Gastroesophageal sphincter (tissue), 4 donors: ENCODE measurements around the gene TMEM125. TPM values are rescaled to one million over a fixed set of nuclear protein-coding genes. Genes with fewer than 3 reads are reported as not detected.

ENCODE experiments used
- ATAC-seq: fragments of 150-250 bp; one replicate; pipeline ENCODE4 v1.9.1; 2016; ENCODE audit warnings: mild to moderate bottlenecking, moderate library complexity
- H3K27ac ChIP-seq, 4 donors: fragments of 200-600 bp; sonication (generic) in 3 of 4; 1 replicate in 3 of 4; 2 replicates in 1 of 4; pipeline ENCODE4 v1.5.1; 2016 to 2019
- H3K27me3 ChIP-seq: fragments of 200-600 bp; sonication (generic); one replicate; pipeline ENCODE4 v1.5.1; 2019
- H3K36me3 ChIP-seq, 2 donors: fragments of 200-600 bp; sonication (generic); one replicate each; pipeline ENCODE4 v1.5.1; 2019; ENCODE audit warnings: control low read depth in 1 of 2
- H3K4me1 ChIP-seq, 3 donors: fragments of 200-600 bp; sonication (generic); 1 replicate in 2 of 3; 2 replicates in 1 of 3; pipeline ENCODE4 v1.5.1; 2016 to 2019; ENCODE audit warnings: control low read depth in 2 of 3
- H3K4me3 ChIP-seq, 2 donors: fragments of 200-600 bp; sonication (generic); one replicate each; pipeline ENCODE4 v1.5.1; 2019; ENCODE audit warnings: mild to moderate bottlenecking in 1 of 2, moderate library complexity in 1 of 2
- H3K9me3 ChIP-seq, 3 donors: fragments of 200-600 bp; sonication (generic); one replicate each; pipeline ENCODE4 v1.5.1; 2017 to 2019; ENCODE audit warnings: control low read depth in 2 of 3
- EP300 ChIP-seq: sonication (generic); formaldehyde crosslinking; IDR thresholded peaks from one replicate; pipeline ENCODE4 v1.6.1; 2017; ENCODE audit warnings: antibody characterized with exemption, mild to moderate bottlenecking
- POLR2A ChIP-seq, 2 donors: fragments of 450-650 bp; IDR thresholded peaks; one replicate each; pipeline ENCODE4 v1.6.1; 2017; ENCODE audit warnings: antibody characterized with exemption in 2 of 2, mild to moderate bottlenecking in 2 of 2, moderate library complexity in 1 of 2
- POLR2AphosphoS5 ChIP-seq: sonication (generic); formaldehyde crosslinking; IDR thresholded peaks from one replicate; pipeline ENCODE4 v1.6.1; 2017; ENCODE audit warnings: antibody characterized with exemption
- WGBS, 2 donors: methylation state at CpG; one replicate each; pipeline ENCODE4 v1.1.5; 2018; ENCODE audit warnings: low coverage in 1 of 2; 5-methylcytosine and 5-hydroxymethylcytosine counted together
- total RNA-seq, 4 donors: library from RNA; depleted of rRNA; stranded (reverse); fragments of >200 nt; gene quantifications; one replicate each; pipeline ENCODE4 v1.1.0, GENCODE V29; 2016
- TF ChIP-seq, protein P1 (sequence below), 4 experiments: fragments of 200-600 bp in 2 of 4; fragments of 450-650 bp in 2 of 4; sonication (generic) in 1 of 4; IDR thresholded peaks; one replicate each; pipeline ENCODE4 v1.5.1; 2017 to 2019; ENCODE audit warnings: antibody characterized with exemption in 4 of 4, mild to moderate bottlenecking in 2 of 4, moderate library complexity in 2 of 4

TMEM125 gene
- total RNA-seq, 4 donors from 2014 or later, result 0.45 TPM; not detected in 3

DNA sequence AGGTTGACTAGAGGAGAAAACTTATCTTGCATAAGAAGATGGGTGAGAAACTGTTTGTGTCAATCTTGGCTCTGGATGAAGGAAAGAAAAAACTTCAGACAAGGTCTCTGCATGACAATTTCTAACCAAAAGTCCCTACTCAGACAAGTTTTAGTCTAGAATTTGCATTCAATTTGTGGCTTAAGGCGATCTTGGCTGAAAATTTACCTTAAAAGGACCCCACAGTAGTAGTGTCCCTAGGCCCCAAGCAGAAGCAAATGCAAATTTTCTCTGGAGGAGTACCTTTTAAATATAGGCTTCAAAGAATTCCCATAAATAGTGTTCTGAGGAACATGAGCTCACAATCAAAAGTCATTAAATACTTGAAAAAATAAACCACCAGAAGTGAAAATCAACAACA is 17.6 kb upstream of the TMEM125 start:
- Histone ChIP-seq H3K36me3 (no peaks in the 10 kb centered on the region), H3K27me3 (no peaks in the 10 kb centered on the region), H3K4me3 (no peak overlapping the region), H3K27ac (no peak overlapping the region), H3K9me3 (no peaks in the 10 kb centered on the region), H3K4me1 (no peaks in the 10 kb centered on the region)
- ATAC-seq, result no peak
- 75% methylated on average over 1 of the region's 1 CpG; no CpG with 5 or more reads in 1 of the 2 donors for WGBS, 2 donors
- no peak for TF ChIP-seq EP300
- TF ChIP-seq POLR2AphosphoS5, result no peak

DNA sequence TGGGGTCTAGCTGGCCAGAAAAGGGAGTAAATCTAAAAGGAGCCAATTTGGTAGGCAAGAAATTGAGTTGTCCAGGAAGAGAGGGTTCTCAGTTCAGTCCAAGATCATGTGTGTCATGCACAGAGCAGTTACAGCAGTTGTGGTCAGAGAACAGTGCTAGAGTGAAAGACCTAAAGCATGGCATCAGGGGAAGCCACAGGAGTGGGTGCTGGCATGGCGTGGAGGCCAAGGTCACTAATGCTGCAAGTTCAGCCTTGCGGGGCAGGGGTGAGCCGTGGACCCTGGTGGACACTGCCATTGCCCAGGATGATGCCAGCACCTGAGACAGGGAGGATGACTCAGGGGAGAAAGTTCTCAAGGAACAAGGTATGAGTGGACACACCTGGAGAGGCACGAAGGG is 16.6 kb upstream of the TMEM125 start:
- ATAC-seq, result no peak
- 100% methylated on average over 1 of the region's 4 CpGs for WGBS, 2 donors
- no peak overlapping the region for H3K4me3 ChIP-seq
- H3K4me1 ChIP-seq, result no peaks in the 10 kb centered on the region
- H3K27me3 ChIP-seq, result no peaks in the 10 kb centered on the region
- H3K9me3 ChIP-seq, result no peaks in the 10 kb centered on the region
- no peak overlapping the region for H3K27ac ChIP-seq
- TF ChIP-seq EP300 (no peak), POLR2A (IDR thresholded peaks at IDR 0.05) (no peak), POLR2AphosphoS5 (no peak)
- TF ChIP-seq, protein P1, sequence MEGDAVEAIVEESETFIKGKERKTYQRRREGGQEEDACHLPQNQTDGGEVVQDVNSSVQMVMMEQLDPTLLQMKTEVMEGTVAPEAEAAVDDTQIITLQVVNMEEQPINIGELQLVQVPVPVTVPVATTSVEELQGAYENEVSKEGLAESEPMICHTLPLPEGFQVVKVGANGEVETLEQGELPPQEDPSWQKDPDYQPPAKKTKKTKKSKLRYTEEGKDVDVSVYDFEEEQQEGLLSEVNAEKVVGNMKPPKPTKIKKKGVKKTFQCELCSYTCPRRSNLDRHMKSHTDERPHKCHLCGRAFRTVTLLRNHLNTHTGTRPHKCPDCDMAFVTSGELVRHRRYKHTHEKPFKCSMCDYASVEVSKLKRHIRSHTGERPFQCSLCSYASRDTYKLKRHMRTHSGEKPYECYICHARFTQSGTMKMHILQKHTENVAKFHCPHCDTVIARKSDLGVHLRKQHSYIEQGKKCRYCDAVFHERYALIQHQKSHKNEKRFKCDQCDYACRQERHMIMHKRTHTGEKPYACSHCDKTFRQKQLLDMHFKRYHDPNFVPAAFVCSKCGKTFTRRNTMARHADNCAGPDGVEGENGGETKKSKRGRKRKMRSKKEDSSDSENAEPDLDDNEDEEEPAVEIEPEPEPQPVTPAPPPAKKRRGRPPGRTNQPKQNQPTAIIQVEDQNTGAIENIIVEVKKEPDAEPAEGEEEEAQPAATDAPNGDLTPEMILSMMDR (IDR thresholded peaks at IDR 0.05), result no peak
- no peaks in the 10 kb centered on the region for H3K36me3 ChIP-seq

- ATAC-seq, result no peak
- no peaks in the 10 kb centered on the region for H3K27me3 ChIP-seq
- no peak overlapping the region for H3K4me3 ChIP-seq
- no peaks in the 10 kb centered on the region for H3K9me3 ChIP-seq
- TF ChIP-seq, protein P1 (IDR thresholded peaks at IDR 0.05), result no peak
- TF ChIP-seq EP300, result no peak
- TF ChIP-seq POLR2A (IDR thresholded peaks at IDR 0.05), result no peak
- no peak for TF ChIP-seq POLR2AphosphoS5
- no peaks in the 10 kb centered on the region for H3K36me3 ChIP-seq
- H3K27ac ChIP-seq, result no peak overlapping the region
- WGBS, 2 donors, result 64 to 79% methylated on average over 2 to 4 of the region's 8 CpGs
- no peaks in the 10 kb centered on the region for H3K4me1 ChIP-seq
These were observed 15.9 kb upstream of the TMEM125 start for GRCh38 chr1:43253876-43254275.

DNA sequence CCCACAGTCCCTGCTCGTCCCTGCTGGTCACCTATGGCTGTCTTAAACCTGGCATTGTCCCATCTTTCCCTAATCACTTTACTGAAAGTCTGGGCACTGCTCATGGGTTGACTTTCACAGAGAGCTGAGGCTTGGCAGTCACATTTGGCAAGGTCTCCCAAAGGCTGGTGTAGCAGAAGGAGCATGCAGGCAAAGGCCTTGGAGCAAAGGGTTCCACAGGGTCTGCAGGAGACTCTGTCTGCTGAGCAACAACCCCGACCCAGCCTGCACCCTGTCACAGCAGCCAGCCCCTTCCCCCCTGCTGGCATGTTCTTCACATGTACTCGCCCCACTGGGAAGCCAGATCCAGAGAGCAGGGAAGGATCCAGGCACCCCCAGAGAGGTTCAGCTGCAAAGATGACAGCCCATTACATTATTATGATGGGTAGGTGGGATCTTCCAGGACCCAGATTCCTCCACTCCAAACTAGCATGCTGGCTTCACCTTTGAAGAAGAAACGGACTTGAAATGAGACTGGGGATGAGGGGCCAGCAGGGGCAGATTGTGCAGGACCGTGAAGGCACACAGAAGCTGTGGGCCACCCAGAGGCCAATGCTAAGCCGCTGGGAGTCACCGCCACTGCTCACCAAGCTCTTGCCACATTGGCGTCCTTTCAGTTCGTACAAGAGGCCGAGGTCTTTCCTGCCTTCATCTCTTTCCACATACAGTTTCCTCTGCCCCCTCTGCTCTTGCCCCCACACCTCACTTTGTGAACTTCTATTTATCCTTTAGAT is 14.2 kb upstream of the TMEM125 start:
- Histone ChIP-seq H3K9me3 (no peaks in the 10 kb centered on the region), H3K4me3 (no peak overlapping the region), H3K27ac (no peak overlapping the region), H3K36me3 (no peaks in the 10 kb centered on the region), H3K4me1 (no peaks in the 10 kb centered on the region), H3K27me3 (no peaks in the 10 kb centered on the region)
- 74 to 100% methylated on average over 1 to 7 of the region's 10 CpGs for WGBS, 2 donors
- no peak for ATAC-seq
- TF ChIP-seq POLR2AphosphoS5 (no peak), POLR2A (IDR thresholded peaks at IDR 0.05) (no peak), EP300 (no peak)
- TF ChIP-seq, protein P1 (IDR thresholded peaks at IDR 0.05), result no peak

DNA sequence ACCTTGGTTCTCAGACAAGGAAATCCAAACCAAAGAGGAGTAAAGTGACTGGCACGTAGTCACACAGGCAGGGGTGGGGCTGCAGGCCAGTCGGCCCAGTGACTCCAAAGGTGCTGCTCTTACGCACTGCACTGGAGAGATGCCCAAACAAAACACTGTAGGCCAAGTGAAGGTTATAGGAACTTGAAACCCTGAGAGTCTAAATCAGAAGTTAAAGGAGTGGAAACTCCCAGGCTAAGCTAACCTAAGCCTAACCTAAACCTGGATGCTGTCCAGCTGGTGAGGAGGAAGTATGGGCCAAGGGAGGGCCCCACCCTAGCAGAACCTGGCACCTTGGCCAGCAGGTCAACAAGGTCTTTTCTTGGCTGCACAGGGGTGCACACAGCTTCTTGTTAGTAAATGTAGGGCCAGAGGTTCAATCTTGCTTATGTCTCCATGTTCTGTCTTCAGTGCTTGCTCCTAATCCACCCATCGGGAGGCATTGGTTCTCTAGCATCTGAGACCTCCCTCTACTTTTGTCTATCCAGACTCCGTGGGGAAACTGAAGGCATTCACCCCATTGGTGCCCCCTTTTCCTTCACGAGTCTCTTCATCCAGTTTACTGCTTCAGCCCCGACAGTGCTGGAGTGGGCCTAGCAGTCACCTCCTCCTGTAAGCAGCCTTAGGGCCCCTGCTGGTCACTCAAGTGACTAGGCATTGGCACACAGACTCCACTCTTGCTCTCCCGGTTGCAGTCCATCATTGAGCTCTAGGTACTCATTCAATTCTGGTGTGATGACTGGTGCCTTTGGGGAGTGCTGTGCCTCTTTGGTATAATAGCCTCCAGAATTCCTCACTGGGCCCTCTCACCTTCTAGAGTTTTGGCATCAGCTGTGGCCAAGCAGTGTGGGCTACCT is 12.9 kb upstream of the TMEM125 start:
- Histone ChIP-seq H3K4me1 (no peaks in the 10 kb centered on the region), H3K9me3 (no peaks in the 10 kb centered on the region), H3K36me3 (no peaks in the 10 kb centered on the region), H3K4me3 (no peak overlapping the region), H3K27me3 (no peaks in the 10 kb centered on the region), H3K27ac (no peak overlapping the region)
- TF ChIP-seq EP300 (no peak), POLR2AphosphoS5 (no peak), POLR2A (IDR thresholded peaks at IDR 0.05) (no peak)
- TF ChIP-seq, protein P1 (IDR thresholded peaks at IDR 0.05), result no peak
- 73 to 87% methylated on average over 5 to 6 of the region's 8 CpGs for WGBS, 2 donors
- no peak for ATAC-seq
